Fibroblast of villous mesenchyme (primary cell): Measurements from ENCODE around the gene PRG3. TPM values are rescaled to one million over a fixed set of nuclear protein-coding genes. Genes with fewer than 3 reads are reported as not detected.
"Not testable (repeated sequence)": the region's sequence is repeated elsewhere in the genome, so short reads cannot be mapped to it uniquely, and the experiment has no call there.

Experiments
- DNase-seq: peaks from one replicate; pipeline ENCODE4 v3.0.0-alpha.2; 2010; ENCODE audit warnings: low read depth
- H3K4me3 ChIP-seq: 2 replicates; pipeline ENCODE4 v1.5.1; 2011; ENCODE audit warnings: low read depth, mild to moderate bottlenecking, low read length
- CTCF ChIP-seq: IDR thresholded peaks from 2 replicates; pipeline ENCODE4 v1.5.1; 2012; ENCODE audit warnings: low read depth, mild to moderate bottlenecking, low read length; ENCODE audit not compliant: insufficient read depth
- total RNA-seq: library from RNA; depleted of rRNA; stranded (reverse); fragments of >200 nt; gene quantifications from 2 replicates; pipeline ENCODE4 v1.2.3, GENCODE V29; 2012

The PRG3 gene
- total RNA-seq, 1 donor: not detected

- no peak for DNase-seq
- no peak for TF ChIP-seq CTCF
- no peak overlapping the region for H3K4me3 ChIP-seq
These were observed 12.1 kb downstream of the PRG3 start for GRCh38 chr11:57368845-57369232.

GRCh38 chr11:57368106-57368844 lies 12.7 kb downstream of the PRG3 start:
- no peak for DNase-seq
- no peak overlapping the region for H3K4me3 ChIP-seq
- TF ChIP-seq CTCF: no peak

GRCh38 chr11:57364851-57365660 lies 15.9 kb downstream of the PRG3 start:
- TF ChIP-seq CTCF: no peak
- no peak overlapping the region for H3K4me3 ChIP-seq
- DNase-seq: no peak

DNA sequence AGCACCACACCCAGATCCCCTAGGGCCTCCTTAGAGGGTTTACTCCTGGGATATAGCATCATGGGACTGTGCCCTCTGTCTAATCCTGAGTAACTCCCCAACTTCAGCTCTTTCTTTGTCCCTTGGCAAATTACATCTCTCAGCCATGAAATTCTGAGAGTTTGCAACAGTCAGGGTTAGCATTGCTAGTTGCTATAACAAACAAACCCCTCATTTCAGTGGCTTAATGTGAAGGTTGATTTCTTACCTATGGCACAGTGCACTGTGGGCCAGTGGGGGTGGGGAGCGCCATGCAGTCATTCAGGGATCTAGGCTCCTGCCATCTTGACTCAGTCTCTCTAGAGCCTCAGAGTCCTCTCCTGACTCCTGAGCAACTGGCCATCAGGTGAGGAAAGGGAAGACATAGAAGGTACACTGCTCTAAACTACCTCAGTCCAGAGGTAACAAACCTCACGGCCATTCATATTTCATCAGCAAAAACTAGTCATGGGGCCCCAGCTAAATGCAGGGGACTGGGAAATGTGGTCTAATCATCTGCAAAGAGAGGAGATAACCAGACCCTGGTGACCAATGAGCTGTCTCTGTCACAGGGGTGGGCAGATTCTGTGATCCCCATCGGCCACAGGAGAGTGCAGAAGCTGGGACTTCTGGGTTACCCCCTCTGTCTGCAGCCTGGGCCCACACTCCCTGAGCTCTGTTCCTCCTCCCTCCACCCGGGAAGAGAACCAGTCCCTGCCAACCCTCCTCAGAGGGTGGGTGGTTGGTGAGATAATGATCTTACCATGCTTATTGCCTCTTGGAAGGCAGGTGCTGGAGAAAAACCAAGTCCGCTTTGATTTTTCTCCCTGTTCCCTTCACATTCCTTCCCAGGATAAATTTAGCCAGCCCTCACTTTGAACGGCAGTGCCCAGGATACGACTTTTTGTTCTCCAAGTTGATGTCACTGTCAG lies 17.5 kb downstream of the PRG3 start:
- no peak overlapping the region for H3K4me3 ChIP-seq
- no peak for TF ChIP-seq CTCF
- no peak for DNase-seq

- DNase-seq: no peak
- no peak for TF ChIP-seq CTCF
These were observed 19.0 kb downstream of the PRG3 start for GRCh38 chr11:57361926-57362325.

DNA sequence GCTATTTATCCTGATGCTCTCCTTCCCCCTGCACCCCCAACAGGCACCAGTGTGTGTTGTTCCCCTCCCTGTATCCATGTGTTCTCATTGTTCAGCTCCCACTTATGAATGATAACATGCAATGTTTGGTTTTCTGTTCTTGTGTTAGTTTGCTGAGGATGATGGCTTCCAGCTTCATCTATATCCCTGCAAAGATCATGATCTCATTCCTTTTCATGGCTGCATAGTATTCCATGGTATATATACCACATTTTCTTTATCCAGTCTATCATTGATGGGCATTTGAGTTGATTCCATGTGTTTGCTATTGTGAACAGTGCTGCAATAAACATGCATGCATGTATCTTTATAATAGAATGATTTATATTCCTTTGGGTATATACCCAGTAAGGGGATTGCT lies 19.5 kb downstream of the PRG3 start:
- not testable (repeated sequence) for H3K4me3 ChIP-seq, DNase-seq

More at GRCh38 chr11:57361926-57362325, 19.0 kb downstream of the PRG3 start:
- H3K4me3 ChIP-seq: no peak overlapping the region
